ENCODE results near the gene GOLGA8F.
"Not testable (repeated sequence)": the region's sequence is repeated elsewhere in the genome, so short reads cannot be mapped to it uniquely, and the experiment has no call there.

GOLGA8F gene, protein sequence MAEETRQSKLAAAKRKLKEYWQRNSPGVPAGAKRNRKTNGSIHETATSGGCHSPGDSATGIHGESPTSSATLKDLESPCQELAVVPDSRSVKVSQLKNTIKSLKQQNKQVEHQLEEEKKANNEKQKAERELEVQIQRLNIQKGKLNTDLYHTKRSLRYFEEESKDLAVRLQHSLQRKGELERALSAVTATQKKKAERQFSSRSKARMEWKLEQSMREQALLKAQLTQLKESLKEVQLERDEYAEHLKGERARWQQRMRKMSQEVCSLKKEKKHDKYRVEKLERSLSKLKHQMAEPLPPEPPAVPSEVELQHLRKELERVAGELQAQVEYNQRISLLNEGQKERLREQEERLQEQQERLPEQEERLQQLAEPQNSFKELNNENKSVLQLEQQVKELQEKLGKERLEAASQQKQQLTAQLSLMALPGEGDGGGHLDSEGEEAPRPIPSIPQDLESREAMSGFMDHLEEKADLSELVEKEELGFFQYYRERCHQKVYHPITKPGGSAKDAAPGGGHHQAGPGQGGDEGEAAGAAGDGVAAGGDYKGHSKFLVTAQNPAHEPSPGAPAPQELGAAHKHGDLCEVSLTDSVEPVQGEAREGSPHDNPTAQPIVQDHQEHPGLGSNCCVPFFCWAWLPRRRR

DNA sequence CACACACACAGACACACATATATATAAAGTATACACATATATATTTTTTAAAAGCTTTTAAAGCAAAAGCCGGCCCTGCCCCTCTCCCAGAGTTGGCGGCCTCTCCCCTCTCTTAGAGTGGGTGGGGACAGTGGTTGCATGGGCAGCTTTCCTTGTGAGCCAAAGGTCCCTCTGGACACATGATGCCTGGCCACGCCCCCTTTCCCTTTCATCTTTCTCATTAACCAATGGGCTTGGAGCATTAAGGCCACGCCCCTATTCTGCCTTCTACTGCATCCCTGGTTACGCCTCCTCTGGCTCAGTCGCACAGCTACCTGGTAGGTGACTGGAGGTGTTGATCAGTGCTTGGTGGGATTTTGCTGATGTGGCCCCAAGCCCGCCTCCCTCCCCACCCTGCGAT, at the start of gene GOLGA8F:
Gene GOLGA8F, plus strand, starts transcription at position 301 of the 400 bp plus-strand sequence. Its CDS starts 98 bp downstream, at position 399.
- in situ Hi-C loops (cut with MboI; ENCODE audit: low sequenced_read_pairs), result not testable (repeated sequence)

DNA sequence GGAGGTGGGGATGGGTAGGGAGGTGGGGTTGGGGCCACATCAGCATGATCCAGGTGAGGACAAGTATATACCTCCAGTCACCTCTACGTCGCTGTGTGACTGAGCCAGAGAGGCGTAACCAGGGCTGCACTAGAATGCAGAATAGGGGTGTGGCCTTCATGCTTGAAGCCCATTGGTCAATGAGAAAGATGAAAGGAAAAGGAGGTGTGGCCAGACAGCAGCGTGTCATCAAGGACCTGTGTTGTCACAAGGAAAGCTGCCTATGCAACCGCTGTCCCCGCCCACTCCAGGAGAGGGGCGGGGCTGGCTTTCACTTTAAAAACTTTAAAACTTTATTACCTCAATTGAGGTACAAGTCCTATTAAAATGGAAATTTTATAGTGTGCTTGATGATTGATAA, 20.5 kb upstream of the GOLGA8F start, which contains the start of gene GOLGA6L24:
Gene GOLGA6L24, minus strand, starts transcription at position 101 of the 400 bp plus-strand sequence. Its CDS starts 61 bp downstream, at position 40.
- in situ Hi-C loops (cut with MboI; ENCODE audit: low sequenced_read_pairs), result not testable (repeated sequence)

DNA sequence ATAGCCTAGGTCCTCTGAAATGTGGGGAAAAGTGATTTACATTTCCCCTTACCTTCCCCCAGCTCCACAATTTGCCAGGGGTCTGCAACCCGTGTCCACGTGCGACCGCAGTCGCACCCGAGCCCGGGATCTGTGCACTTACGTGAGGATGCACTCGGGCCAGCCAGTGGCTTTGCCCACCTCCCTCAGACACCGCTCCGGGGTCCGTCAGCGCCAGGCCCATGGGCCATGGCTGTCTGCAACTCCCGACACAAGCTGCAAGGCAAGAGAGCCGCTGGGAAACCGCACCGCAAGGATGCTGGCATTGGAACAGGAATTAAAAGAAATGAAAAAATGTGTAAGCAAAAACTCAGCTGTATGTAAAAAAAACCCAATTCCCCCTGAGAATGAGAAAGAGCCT, 13.0 kb upstream of the GOLGA8F start:
- in situ Hi-C loops (cut with MboI; ENCODE audit: low sequenced_read_pairs), result not testable (repeated sequence)

DNA sequence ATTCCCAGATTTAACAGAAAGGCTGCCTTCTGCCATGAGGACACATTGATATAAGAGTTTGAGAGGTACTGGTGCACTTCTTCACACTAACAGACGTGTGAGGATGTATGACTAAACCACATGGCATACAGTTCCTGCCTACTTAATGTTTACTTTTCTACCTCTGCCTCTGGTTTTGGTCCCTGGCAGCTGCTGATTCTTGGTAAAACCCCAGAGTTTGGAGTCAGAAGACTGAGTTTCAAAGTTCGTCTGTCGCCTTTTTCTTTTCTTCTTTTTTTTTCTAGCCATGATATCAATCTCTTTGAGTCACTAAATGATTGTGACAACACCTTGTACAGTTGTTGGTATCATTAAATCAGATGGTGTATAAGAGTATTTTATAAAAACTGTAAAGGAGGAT, 1.6 kb downstream of the GOLGA8F start:
- in situ Hi-C loops (cut with MboI; ENCODE audit: low sequenced_read_pairs), result not testable (repeated sequence)

DNA sequence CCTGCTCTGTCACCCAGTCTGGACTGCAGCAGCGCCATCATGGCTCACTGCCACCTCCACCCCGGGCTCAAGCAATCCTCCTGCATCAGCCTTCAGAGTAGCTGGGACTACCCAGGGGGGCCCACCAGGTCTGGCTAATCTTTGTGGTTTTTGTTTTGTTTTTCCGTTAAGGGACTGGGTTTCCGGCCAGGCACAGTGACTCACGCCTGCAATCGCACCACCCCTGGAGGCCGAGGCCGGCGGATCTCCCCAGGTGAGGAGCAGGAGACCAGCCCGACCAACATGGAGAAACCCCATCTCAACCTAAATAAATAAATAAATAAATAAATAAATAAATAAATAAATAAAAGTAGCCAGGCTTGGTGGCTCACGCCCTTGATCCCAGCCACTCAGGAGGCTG, 17.6 kb downstream of the GOLGA8F start:
- in situ Hi-C loops (cut with MboI; ENCODE audit: low sequenced_read_pairs), result not testable (repeated sequence)

DNA sequence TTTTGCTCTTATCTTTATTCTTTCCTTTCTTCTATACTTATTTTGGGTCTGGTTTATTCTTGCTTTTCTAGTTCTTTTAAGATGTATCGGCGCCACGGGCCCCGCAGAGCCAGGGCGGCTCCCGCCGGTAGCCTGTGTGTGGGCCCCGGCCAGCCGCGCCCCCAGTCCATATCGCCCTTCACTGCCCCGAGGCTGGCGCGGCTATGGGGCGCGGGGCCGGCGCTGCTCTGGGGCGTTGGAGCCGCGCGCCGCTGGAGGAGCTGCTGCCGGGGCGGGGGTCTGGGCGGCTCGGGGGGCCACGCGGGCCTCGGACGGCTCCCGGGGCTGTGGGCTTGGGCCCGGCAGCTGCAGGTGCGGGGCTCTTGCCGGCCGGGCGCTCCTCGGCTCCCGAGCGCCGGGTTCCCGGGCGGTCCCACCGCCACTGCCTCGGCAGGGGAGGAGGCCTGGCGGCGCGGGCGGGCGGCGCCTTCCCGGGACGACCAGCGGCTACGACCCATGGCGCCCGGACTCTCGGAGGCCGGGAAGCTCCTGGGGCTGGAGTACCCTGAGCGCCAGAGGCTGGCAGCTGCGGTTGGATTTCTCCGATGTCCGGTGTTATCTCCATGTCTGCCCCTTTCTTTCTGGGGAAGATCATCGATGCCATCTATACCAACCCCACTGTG, 24.4 kb downstream of the GOLGA8F start:
- in situ Hi-C loops (cut with MboI; ENCODE audit: low sequenced_read_pairs), result not testable (repeated sequence)

DNA sequence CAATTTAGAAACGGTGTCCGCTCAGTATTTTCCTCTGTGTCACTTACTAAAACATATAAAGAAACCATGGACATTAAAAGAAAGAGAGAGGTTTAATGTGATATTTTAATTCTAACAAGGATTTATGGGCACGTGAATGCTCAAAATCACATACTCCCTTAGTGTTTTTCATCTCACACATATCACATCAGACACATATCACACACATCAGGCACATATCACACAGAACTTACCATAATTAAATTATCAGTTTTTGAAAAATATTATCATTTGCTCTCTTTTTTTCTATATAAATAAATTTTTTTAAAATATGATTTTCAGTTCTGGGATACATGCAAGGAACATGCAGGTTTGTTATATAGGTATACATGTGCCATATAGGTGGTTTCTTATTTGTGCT, 42.0 kb downstream of the GOLGA8F start:
- in situ Hi-C loops (cut with MboI; ENCODE audit: low sequenced_read_pairs), result not testable (repeated sequence)

DNA sequence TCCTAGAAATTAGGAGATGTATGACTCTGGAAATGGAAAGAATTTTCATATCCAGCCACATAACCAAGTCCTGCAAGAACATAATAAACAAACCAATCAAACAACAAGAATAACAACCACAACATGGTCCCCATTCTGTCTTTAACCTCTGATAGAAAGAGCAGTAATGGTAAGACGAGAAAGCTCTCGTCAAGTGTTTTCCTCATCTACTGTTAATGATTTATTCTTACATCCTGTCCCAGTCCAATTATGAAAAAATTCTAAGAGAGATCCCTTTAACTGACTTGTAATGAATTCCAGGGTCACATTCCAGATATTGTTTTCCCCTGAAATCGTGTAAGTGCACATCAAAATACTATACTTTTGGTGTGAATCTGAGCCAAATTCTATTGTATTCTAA, 57.1 kb downstream of the GOLGA8F start:
- in situ Hi-C loops (cut with MboI; ENCODE audit: low sequenced_read_pairs), result not testable (repeated sequence)

Measured in HL-60/S4 treated with phorbol 12-myristate 13-acetate at 8.2 ng/mL for 4 days and 3 days (cell line).